A549 (cell line): ENCODE measurements around the gene TMTC1. TPM values are rescaled to one million over a fixed set of nuclear protein-coding genes. Genes with fewer than 3 reads are reported as not detected.

ENCODE experiments used
- ATAC-seq, 2 experiments: fragments of 200-7000 bp in 1 of 2; fragments of >200 bp in 1 of 2; cut with Nextera tagmentation in 1 of 2; cut with Tn5 transposase in 1 of 2; 3 replicates each; pipeline versions ENCODE4 v1.8.0 to v1.9.1; 2018 to 2020; ENCODE audit warnings: mild to moderate bottlenecking in 1 of 2, moderate library complexity in 1 of 2
- CTCF ChIA-PET: fragments of 300-600 bp; sonication (Branson Sonifier 250); formaldehyde crosslinking; extraction: SDS; loops from one replicate; lab custom pipeline; 2021; ENCODE audit warnings: antibody characterized with exemption, inconsistent platforms; lab: Yijun Ruan, JAX
- POLR2A ChIA-PET: fragments of 350-600 bp; formaldehyde crosslinking; extraction: SDS; loops from one replicate; lab custom pipeline; 2021; ENCODE audit warnings: antibody characterized with exemption, inconsistent platforms; lab: Yijun Ruan, JAX
- DNase-seq, 2 experiments: peaks; one replicate each; pipeline versions ENCODE4 v3.0.0 to v3.0.0-alpha.2; 2011 to 2016; ENCODE audit warnings: low read depth in 1 of 2, low spot score in 1 of 2
- FAIRE-seq: peaks from 2 replicates; lab custom pipeline; 2011; peaks lifted over from hg19 to GRCh38; lab: Jason Lieb, UNC
- H3K27ac ChIP-seq, 2 experiments: fragments of >200 bp; sonication (Bioruptor Twin); formaldehyde crosslinking; 3 replicates each; pipeline ENCODE4 v1.5.1; 2016 to 2017
- H3K4me1 ChIP-seq: fragments of >200 bp; sonication (Bioruptor Twin); formaldehyde crosslinking; 3 replicates; pipeline ENCODE4 v1.6.1; 2016
- H3K4me2 ChIP-seq: fragments of >200 bp; sonication (Bioruptor Twin); formaldehyde crosslinking; 3 replicates; pipeline ENCODE4 v1.6.1; 2016
- H3K4me3 ChIP-seq: fragments of >200 bp; sonication (Bioruptor Twin); formaldehyde crosslinking; 3 replicates; pipeline ENCODE4 v1.5.1; 2016
- H3K9me3 ChIP-seq: fragments of >200 bp; sonication (Bioruptor Twin); formaldehyde crosslinking; 3 replicates; pipeline ENCODE4 v1.6.1; 2016
- ATOH8 ChIP-seq: fragments of 250-450 bp; sonication (Bioruptor Pico); IDR thresholded peaks from 2 replicates; pipeline ENCODE4 v1.5.0; 2020; ENCODE audit warnings: low read depth, mild to moderate bottlenecking, moderate library complexity
- BHLHE40 ChIP-seq: IDR thresholded peaks from 2 replicates; pipeline ENCODE4 v1.6.1; 2012; ENCODE audit warnings: low read depth, low read length, inconsistent platforms
- CEBPB ChIP-seq, 2 experiments: fragments of >200 bp in 1 of 2; sonication (Bioruptor Twin) in 1 of 2; formaldehyde crosslinking in 1 of 2; IDR thresholded peaks; 2 replicates each; pipeline ENCODE4 v1.6.1; 2012 to 2016
- EHF ChIP-seq: fragments of 250-450 bp; sonication (Bioruptor Pico); IDR thresholded peaks from 2 replicates; pipeline ENCODE4 v1.5.0; 2020; ENCODE audit warnings: mild to moderate bottlenecking
- ELK1 ChIP-seq: fragments of 150-350 bp; IDR thresholded peaks from 2 replicates; pipeline ENCODE4 v1.6.1; 2014; ENCODE audit warnings: low read depth, mild to moderate bottlenecking, low read length
- EP300 ChIP-seq, 2 experiments: fragments of >200 bp; sonication (Bioruptor Twin); formaldehyde crosslinking; IDR thresholded peaks; 2 replicates in 1 of 2; 3 replicates in 1 of 2; pipeline ENCODE4 v1.6.1; 2016 to 2017
- FOSB ChIP-seq: fragments of 250-450 bp; sonication (Bioruptor Pico); IDR thresholded peaks from 2 replicates; pipeline ENCODE4 v1.5.0; 2020; ENCODE audit warnings: mild to moderate bottlenecking, moderate library complexity
- HDAC2 ChIP-seq: fragments of 200-600 bp; sonication (generic); IDR thresholded peaks from 2 replicates; pipeline ENCODE4 v1.6.1; 2016
- HEYL ChIP-seq: fragments of 250-450 bp; sonication (Bioruptor Pico); IDR thresholded peaks from 2 replicates; pipeline ENCODE4 v1.8.0; 2021; ENCODE audit warnings: mild to moderate bottlenecking, moderate library complexity
- HOXB5 ChIP-seq: fragments of 250-450 bp; sonication (Bioruptor Pico); IDR thresholded peaks from 2 replicates; pipeline ENCODE4 v1.5.0; 2020; ENCODE audit warnings: mild to moderate bottlenecking, moderate library complexity
- KDM1A ChIP-seq: fragments of 200-600 bp; sonication (generic); IDR thresholded peaks from 2 replicates; pipeline ENCODE4 v1.6.1; 2016; ENCODE audit warnings: low read depth, mild to moderate bottlenecking
- MAFK ChIP-seq: fragments of 450-650 bp; IDR thresholded peaks from 2 replicates; pipeline ENCODE4 v1.6.1; 2014; ENCODE audit not compliant: partially characterized antibody
- MAX ChIP-seq: IDR thresholded peaks from 2 replicates; pipeline ENCODE4 v1.6.1; 2012
- MAZ ChIP-seq: fragments of 150-350 bp; IDR thresholded peaks from 2 replicates; pipeline ENCODE4 v1.6.1; 2014; ENCODE audit warnings: antibody characterized with exemption, low read depth, low read length, borderline replicate concordance
- NFE2L2 ChIP-seq: fragments of 150-350 bp; conservative IDR thresholded peaks from 2 replicates; pipeline ENCODE4 v1.6.1; 2014; ENCODE audit warnings: low read length
- NPAS2 ChIP-seq: fragments of 250-450 bp; sonication (Bioruptor Pico); IDR thresholded peaks from 2 replicates; pipeline ENCODE4 v1.8.0; 2022; ENCODE audit warnings: mild to moderate bottlenecking, moderate library complexity, borderline replicate concordance
- PBX3 ChIP-seq: IDR thresholded peaks from 2 replicates; pipeline ENCODE4 v1.6.1; 2012
- POLR2AphosphoS2 ChIP-seq: conservative IDR thresholded peaks from 2 replicates; pipeline ENCODE4 v1.6.1; 2012; ENCODE audit warnings: low read length, improper control_type of control experiment, inconsistent platforms
- RCOR1 ChIP-seq: fragments of 150-350 bp; IDR thresholded peaks from 2 replicates; pipeline ENCODE4 v1.6.1; 2014; ENCODE audit warnings: antibody characterized with exemption, low read length, low read depth
- SMC3 ChIP-seq: fragments of >200 bp; sonication (Bioruptor Twin); formaldehyde crosslinking; IDR thresholded peaks from 3 replicates; pipeline ENCODE4 v1.6.1; 2018; ENCODE audit warnings: inconsistent platforms
- TFCP2L1 ChIP-seq: fragments of 250-450 bp; sonication (Bioruptor Pico); IDR thresholded peaks from 2 replicates; pipeline ENCODE4 v1.5.0; 2021; ENCODE audit warnings: mild to moderate bottlenecking
- ZC3H11A ChIP-seq: fragments of 450-650 bp; IDR thresholded peaks from 2 replicates; pipeline ENCODE4 v1.6.1; 2014; ENCODE audit warnings: antibody characterized with exemption, mild to moderate bottlenecking
- ZFP36 ChIP-seq: fragments of 450-650 bp; IDR thresholded peaks from 2 replicates; pipeline ENCODE4 v1.6.1; 2014; ENCODE audit warnings: borderline replicate concordance; ENCODE audit not compliant: partially characterized antibody
- ZNF302 ChIP-seq: fragments of 250-450 bp; sonication (Bioruptor Pico); IDR thresholded peaks from 2 replicates; pipeline ENCODE4 v1.9.0; 2021; ENCODE audit warnings: inconsistent platforms, mild to moderate bottlenecking, moderate library complexity
- WGBS: methylation state at CpG from one replicate; pipeline ENCODE4 v1.1.6; 2017; ENCODE audit errors: missing lambda C conversion rate; 5-methylcytosine and 5-hydroxymethylcytosine counted together
- polyA plus RNA-seq, 4 experiments: library from polyadenylated mRNA; depleted of rRNA in 3 of 4; stranded (reverse); fragments of >200 nt; fragmentation: RNase III in 1 of 4; extraction: RNeasy Plus Mini Kit Qiagen cat#74134 plus additional on column Dnase treatment in 1 of 4; gene quantifications; 2 replicates in 3 of 4; 3 replicates in 1 of 4; pipeline ENCODE4 v1.2.3, GENCODE V29; 2011 to 2017

Gene TMTC1
- polyA plus RNA-seq, 2 of the 4 experiments (the other 2 are of a cell fraction), result 0.28 TPM; not detected in 1

GRCh38 chr12:29620030-29620429 lies 163.7 kb downstream of the TMTC1 start (continued):
- TF ChIP-seq MAX, result no peak
- TF ChIP-seq HOXB5 (CRISPR knock-in tag), result no peak
- no peak for TF ChIP-seq CEBPB (IDR thresholded peaks at IDR 0.05)
- TF ChIP-seq PBX3, result no peak
- TF ChIP-seq EHF (CRISPR knock-in tag), result no peak
- TF ChIP-seq BHLHE40, result no peak
- TF ChIP-seq RCOR1, result no peak
- no peak for TF ChIP-seq ZNF302
- no peak for TF ChIP-seq MAZ
- no peak for TF ChIP-seq ZC3H11A
- TF ChIP-seq KDM1A, result no peak
- TF ChIP-seq, all 56 proteins: peak for 0

GRCh38 chr12:29617407-29617803 lies 166.3 kb downstream of the TMTC1 start:
- H3K4me2 ChIP-seq, result no peak overlapping the region
- no peak overlapping the region for H3K27ac ChIP-seq
- no peak overlapping the region for H3K4me3 ChIP-seq
- ATAC-seq, result no peak
- CTCF ChIA-PET, result no interaction called here
- no peaks in the 10 kb centered on the region for H3K9me3 ChIP-seq
- POLR2A ChIA-PET, result no interaction called here
- TF ChIP-seq MAZ (no peak), TFCP2L1 (CRISPR knock-in tag) (no peak), NPAS2 (CRISPR knock-in tag) (no peak), MAFK (no peak), HDAC2 (no peak), ATOH8 (CRISPR knock-in tag) (no peak), SMC3 (no peak), HEYL (CRISPR knock-in tag) (no peak), FOSB (CRISPR knock-in tag) (no peak), ELK1 (no peak), ZFP36 (no peak), NFE2L2 (no peak), EP300 (IDR thresholded peaks at IDR 0.05) (no peak)
- TF ChIP-seq, all 56 proteins: peak for 0
- 0% methylated on average over 1 of the region's 1 CpG for WGBS
- no peak for DNase-seq
- no peak for FAIRE-seq
- no peaks in the 10 kb centered on the region for H3K4me1 ChIP-seq

GRCh38 chr12:29616664-29617406 lies 166.9 kb downstream of the TMTC1 start:
- CTCF ChIA-PET, result interaction anchor here (0.6 kb wide), 1 partner anchor 190 kb away, joined by 4 read pairs; no protein-coding TSS in a partner anchor

More at GRCh38 chr12:29616664-29617406, 166.9 kb downstream of the TMTC1 start:
- FAIRE-seq, result no peak
- H3K4me2 ChIP-seq, result no peak overlapping the region
- H3K9me3 ChIP-seq, result no peaks in the 10 kb centered on the region
- peak in 1 of 2 experiments; percentile 11 for DNase-seq
- ATAC-seq, result 0 out of 6 replicates have a peak, but pooled peaks of 1 of the 2 experiments have one; percentile 66
- no peaks in the 10 kb centered on the region for H3K4me1 ChIP-seq
- TF ChIP-seq EP300 (IDR thresholded peaks at IDR 0.05) (no peak), POLR2AphosphoS2 (no peak), ZFP36 (no peak), MAZ (no peak)
- POLR2A ChIA-PET, result no interaction called here
- H3K4me3 ChIP-seq, result no peak overlapping the region
- no peak overlapping the region for H3K27ac ChIP-seq
- 2% methylated on average over 6 of the region's 6 CpGs for WGBS
